DMS53 (cell line): ENCODE results near the gene REEP3.
"Not testable (repeated sequence)": the region's sequence is repeated elsewhere in the genome, so short reads cannot be mapped to it uniquely, and the experiment has no call there.

Source experiments
- DNase-seq: peaks from one replicate; lab custom pipeline; 2025; lab: John Stamatoyannopoulos, UW

Gene REEP3

DNA sequence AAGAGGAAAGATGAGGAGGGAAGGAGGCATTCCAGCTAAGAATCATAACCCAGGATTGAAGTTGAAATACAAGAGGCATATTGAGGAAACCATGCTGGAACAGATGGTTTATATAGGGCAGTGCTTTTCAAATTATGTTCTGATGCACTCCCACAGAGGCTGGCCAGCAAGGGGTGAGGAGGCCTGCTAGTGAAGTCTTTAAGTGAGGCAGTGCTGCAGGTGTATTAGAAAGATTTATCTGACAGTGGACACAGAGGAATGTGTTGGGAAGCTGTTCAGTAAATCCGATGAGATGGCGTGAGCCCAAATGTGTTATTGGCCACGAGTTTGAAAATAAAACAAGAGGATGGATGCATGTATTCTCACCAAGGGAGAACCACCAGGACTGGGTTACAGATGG lies 28.6 kb downstream of the REEP3 start:
- no peak for DNase-seq

DNA sequence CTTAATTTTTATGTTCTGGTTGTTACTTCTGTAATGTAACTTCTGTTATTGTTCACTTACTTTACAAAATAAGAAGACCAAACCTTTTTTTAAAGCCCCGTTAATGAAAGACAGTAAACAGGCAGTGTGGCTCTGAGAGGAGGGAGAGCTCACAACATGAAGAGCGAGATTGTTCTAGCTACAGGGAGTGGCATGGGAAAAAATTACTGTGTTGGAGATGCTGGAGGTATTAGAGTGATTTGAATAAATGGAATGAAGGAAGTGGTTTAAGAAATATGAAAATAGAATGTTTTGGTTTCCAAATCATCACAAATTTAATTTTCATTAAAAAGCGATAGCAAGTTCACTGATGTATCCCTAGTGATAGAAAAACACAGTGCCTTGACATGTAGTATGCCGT lies 31.8 kb downstream of the REEP3 start:
- DNase-seq: no peak

DNA sequence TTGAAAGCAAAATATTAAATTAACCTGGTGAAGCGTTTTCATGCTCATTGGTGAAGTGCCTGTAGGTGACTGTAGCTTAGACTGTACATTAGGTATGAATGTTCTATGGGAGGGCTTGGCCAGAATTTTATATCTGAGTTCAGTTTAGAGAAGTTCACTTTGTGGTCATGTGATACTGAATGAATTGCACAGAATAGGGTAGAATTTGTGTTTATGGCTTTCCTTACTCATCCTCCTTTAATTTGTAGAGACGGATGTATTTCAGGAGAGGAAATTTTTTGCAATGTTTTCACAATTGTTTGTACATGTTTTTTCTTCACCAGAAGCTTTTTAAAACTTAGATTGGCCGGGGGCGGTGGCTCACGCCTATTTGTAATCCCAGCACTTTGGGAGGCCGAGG lies 32.3 kb downstream of the REEP3 start:
- no peak for DNase-seq

DNA sequence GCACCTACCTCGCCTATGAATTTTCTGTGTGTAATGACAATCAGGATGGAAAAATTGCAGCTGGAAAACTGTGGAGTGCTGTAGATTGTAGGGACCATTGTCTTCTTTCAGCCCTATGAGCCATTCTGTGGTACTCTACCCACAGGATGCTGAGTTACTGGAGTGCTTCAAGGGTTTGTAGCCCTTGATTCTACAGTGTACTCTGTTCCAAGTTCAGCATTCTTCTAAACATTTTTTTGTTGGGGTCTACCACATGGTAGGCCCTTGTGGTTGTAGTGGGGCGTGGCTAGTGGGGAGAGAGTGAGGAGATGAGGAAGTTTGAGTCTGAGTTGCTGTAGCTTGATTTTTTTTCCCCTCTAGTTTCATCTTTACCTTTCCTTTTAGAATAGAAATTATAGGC lies 33.5 kb downstream of the REEP3 start:
- DNase-seq: no peak

DNA sequence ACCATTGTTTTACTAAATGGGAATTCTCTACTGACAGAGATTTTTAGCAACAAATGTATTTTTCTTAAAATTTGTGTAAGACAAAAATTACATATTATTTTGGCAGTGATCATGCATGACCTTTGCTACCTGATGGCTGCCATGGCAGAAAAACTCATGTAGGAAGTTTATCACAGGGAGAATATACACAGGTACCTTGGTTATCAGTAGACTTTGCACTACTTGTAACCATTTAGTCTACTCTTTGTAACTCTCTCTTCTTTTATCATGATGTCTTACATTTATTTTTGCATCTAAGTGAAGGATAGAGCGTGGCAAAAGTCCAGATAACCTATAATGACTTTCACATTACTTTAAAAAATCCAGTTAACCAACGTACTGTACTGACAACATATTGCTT lies 34.1 kb downstream of the REEP3 start:
- DNase-seq: no peak

DNA sequence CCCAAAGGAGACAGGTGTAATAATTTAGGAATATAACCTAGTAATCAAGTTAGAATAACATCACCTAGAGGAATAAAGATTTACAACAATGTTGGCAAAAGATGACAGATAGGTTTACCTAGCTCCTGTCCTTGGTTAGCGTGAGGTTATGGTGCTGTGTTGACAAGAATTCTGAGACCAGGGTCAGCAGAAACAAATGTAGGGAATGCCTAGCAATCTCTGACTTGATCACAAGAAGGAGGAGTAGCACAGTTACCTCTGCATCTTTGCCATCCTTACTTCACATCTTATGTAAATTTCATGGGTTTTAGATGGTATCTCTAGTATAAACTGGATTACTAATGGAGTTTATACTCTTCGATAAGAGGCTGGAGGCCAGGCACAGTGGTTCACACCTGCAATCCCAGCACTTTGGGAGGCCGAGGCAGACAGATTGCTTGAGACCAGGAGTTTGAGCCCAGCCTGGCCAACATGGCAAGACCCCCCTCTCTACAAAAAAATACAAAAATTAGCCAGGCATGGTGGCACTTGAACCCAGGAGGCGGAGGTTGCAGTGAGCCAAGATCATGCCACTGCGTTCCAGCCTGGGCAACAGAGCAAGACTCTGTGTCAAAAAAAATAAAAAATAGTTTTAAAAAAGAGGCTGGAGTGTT lies 37.1 kb downstream of the REEP3 start:
- no peak for DNase-seq

DNA sequence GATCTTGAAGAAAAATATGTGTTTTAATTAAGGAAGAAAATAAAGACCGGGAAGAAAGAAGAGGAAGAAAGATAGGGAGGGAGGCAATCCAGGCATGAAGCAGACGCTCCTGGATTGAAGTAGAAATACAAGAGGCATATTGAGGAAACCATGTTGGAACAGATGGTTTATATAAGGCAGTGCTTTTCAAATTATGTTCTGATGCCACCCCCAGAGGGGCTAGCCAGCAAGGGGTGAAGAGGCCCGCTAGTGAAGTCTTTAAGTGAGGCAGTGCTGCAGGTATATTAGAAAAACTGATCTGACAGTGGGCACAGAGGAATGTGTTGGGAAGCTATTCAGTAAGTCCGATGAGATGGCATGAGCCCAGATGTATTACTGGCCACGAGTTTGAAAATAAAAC lies 40.1 kb downstream of the REEP3 start:
- DNase-seq: no peak

DNA sequence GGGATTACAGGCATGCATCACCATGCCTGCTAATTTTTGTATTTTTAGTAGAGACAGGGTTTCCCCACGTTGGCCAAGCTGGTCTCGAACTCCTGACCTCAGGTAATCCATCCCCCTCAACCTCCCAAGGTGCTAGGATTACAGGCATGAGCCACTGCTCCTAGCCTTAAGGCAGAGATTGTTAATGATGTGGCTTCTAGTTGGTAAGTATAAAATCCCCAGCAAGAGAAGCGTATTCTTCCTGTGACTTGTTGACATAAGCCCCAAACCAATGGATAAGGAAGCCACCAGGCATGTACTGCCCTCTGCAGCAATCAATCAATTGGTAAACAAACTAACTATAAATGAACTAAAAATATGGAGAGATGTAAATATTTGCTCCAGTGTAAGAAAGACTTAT lies 41.2 kb downstream of the REEP3 start:
- no peak for DNase-seq

DNA sequence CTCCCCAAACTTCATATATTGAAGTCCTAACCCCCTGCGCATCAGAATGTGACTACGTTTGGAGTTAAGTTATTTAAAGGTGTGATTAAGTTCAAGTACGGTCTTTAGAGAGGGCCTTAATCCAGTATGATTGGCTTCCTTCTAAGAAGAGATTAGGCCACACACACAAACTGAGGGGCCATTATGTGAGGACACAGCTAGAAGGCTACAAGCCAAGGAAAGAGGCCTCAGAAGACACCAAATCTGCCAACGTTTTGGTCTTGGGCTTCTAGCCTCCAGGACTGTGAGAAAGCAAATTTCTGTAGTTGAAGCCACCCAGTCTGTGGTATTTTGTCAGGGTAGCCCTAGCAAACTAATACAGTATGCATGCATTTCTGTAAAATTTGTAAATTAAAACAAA lies 41.7 kb downstream of the REEP3 start:
- DNase-seq: no peak

DNA sequence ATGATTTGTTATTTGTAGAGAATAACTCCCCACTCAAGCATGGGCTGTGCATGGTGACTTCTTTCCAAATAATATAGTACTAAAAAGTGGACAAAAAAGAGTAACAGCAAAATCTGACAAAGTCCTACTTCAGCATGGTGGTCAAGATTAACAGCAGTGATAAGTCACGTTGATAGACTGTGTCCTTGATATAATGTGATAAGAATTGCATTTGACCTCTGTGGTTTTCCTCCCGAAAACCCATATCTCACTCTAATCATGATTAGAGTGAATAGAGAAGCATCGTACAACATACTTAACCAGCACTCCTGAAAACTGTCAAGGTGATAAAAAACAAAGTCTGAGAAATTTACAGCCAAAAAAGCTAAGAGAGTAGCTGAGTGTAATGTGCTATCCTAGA lies 42.4 kb downstream of the REEP3 start:
- no peak for DNase-seq

DNA sequence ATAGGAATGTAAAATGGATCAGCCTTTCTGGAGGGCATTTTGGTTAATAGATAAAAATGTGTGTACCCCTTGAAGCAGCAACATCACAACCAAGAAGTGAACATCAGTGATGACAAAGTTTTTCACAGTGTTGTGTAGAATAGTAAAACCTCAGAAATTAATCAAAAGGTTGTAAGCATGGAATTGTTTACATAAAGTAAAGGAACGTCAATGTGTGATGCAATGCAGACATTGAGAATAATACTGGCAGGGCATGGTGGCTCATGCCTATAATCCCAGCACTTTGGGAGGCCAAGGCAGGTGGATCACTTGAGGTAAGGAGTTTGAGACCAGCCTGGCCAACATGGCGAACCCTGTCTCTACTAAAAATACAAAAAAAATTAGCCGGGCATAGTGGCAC lies 43.5 kb downstream of the REEP3 start:
- DNase-seq: not testable (repeated sequence)

DNA sequence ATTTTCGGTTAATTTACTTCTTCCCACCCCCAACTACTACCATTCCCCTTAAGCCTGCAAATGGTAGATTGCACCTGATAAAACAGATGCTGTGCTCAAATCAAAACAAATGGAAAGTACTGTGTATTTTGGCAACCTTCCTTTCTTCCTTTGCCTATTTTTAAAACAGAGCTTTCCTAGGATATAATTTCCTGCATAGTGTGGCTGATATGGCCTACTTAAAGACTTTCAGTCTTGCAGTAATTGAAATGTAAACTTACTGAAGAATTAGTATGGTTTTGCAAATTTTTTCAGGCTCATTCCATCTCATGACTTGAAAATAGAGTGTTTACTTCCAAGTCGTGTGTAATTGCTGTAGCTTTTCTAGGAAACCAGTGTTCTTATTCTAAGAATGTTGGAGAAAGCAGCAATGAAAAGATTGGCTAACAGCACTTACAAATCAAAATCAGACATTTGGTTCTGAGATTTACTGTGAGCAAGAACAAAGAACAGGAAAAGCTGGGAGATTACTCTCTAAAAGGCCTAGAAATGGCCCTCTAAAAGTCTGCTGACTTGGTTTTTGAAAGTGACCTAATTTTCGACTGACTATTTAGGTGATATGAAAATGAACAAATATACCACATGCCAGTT lies 52.0 kb downstream of the REEP3 start:
- DNase-seq: no peak

DNA sequence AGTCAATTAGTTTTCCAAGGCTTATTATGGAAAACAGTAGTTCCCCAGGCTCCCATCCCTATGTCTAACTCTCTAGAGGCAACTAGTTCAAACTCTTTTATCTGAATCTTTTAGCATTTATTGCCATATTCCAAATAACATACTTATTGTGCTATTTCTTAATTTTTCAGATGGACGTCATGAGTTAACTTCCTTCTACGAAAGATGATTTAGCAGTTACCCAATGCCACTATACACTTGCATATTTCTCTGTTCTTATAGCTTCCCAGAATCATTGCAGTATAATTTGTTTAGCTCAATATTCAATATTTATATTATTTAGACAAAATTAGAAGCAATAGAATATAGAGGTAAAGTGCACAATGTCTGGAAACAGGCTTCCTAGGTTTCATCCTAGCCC lies 52.8 kb downstream of the REEP3 start:
- no peak for DNase-seq

DNA sequence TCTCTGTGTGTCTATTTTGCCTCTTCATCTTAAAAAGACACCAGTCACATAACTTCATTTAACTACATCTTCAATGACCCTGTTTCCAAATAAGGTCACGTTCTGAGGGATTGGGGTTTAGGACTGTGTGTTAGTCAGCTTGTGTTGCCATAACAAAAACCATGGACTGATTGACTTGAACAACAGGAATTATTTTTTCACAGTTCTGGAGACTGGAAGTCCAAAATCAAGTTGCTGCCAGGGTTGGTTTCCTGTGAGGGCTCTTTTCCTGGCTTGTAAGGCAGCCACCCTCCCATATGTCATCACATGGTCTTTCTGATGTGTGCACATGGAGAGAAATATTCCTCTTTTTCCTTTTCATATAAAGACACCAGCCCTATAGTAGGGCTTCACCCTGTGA lies 55.3 kb downstream of the REEP3 start:
- DNase-seq: no peak

DNA sequence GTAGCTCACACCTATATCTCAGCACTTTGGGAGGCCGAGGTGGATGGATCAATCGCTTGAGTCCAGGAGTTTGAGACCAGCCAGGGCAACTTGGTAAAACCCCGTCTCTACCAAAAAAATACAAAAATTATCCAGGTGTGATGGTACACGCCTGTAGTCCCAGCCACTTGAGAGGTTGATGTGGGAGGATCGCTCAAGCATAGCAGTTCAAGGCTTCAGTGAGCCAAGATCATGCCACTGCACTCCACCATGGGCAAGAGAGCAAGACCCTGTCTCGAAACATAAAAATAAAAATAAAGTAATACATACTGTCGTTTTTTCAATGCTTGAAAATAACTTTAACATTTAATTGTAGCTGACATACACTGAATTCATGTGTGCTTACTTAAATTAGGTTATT lies 57.3 kb downstream of the REEP3 start:
- DNase-seq: no peak

DNA sequence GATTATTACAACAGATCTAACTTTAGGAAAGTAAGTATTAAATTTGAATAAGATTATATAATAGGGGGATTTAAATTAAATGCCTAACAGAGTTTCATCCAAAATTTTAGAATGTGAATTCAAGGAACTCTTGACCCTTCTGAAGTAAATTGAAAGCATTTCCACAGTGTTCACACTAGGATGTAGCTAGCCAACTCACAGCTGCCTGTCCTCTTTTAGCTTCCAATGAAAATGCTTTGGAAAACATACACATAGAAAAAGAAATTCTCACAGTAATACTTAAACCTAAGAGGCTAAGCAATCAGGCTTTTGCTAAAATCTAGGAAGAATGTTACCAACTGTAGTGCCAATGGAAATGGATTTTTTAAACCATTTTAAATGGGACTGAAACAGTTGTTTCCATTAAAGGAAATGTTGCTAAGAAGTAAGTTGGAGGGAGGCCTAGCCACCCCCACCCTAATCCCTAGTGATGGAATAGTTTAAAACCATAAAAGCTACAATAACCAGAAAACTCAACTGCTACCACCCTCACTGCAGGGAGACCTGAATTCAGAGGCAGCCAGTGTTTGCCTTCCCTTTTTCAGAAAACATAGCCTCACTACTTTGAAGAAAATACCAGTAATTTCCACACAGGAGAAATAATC lies 58.3 kb downstream of the REEP3 start:
- DNase-seq: no peak

DNA sequence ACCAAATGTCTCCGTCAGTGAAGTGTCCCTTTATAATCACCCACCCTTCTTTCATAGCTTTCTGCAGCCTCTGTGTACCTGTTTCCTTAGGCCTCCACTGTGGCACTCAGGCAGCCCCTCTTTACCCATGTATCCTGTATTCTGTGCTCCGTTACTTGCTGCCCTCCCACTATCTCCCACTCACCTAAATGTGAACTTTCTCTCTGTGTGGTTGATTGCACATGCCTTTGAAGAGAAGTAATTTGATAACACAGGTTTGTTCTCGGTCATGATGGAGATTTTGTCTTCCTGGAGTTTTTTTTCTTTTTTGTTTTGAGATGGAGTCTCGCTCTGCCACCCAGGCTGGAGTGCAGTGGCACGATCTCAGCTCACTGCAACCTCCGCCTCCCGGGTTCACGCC lies 61.5 kb downstream of the REEP3 start:
- no peak for DNase-seq

DNA sequence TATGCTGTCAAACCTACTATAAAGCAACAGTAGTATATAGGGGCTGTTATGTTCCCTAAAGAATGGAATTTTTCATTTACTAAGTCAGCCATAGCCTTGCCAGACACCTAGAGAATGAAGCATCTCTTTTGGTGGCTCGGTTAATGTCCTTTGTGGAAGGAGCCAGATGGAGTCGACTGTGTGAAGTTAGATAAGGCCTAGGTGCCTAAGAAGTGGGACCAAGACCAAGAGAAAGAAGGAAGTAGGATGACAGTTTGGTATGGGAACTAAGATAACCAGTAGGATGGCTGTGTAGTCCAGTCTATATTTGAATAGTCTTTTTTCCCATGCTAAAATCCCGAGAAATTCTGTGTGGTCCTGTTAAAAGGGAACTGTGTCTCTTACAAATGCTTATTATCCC lies 62.2 kb downstream of the REEP3 start:
- no peak for DNase-seq

DNA sequence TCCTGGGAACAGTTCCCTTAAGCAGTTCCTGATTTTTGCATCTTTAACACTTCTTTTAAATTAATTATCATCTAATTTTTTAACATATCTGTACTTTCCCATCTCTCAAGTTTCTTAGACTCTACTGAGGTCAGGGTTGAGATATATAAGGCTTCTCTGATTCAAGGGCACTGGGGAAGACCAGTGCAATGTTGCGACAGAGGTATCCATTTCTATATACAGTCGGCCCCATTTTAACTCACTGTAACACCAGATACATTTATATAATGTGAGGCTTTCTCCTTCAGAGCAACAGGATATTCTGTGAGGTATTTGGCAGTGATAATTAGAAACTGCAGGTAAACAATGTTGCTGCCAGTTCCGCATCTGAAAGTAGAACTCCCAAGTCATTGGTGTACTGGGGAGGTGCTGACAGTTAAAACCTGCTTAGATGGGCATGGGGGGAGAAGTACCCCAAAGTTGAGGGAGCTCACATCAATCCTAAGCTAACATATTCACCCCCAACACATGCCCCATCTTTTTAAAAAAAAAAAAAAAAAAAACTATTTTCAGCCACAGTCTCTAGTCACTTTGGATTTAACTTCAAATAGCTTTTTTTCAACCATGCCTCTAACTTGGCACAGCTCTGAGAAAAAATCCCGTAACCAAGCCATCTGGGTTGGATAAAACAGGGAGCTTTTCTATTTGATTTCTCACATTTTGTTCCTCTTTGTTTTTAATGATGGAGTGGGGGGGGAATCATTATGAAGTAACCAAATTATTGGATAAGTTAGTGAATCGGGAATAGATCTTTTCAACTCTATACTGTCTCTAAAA lies 62.9 kb downstream of the REEP3 start:
- no peak for DNase-seq

DNA sequence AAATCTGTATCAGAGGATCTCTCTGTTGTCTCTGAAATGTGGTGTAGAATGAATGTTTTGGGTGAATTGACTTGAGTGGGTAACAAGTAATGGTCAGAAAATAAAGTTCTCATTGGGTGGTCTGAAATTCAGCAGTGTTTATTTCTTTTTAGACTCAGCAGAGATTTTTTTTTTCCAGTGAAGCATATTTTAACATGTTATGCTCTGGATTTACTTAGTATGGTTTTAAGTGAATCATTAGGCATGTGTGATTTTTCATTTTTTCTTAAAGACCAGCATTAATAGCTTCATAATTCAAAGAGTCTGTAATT lies 63.5 kb downstream of the REEP3 start:
- no peak for DNase-seq

DNA sequence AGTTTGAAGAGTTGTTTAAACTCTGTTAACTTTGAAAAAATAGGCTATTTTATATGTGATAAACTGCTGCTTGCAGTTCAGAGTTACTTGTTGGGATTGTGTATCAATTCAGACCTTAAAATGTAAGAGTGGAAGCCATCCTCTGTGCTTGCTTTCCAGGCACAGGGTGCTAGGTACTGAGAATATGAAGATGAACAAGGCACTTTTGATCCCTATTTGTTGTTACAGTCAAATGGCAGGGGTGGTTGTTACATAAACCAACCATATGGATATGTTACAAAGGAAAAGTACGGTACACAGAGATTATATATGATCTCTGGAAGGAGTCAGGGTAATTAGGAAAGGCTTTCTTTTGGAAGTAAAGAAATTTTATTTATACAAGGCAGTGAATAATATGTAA lies 63.8 kb downstream of the REEP3 start:
- DNase-seq: peak; percentile 7

DNA sequence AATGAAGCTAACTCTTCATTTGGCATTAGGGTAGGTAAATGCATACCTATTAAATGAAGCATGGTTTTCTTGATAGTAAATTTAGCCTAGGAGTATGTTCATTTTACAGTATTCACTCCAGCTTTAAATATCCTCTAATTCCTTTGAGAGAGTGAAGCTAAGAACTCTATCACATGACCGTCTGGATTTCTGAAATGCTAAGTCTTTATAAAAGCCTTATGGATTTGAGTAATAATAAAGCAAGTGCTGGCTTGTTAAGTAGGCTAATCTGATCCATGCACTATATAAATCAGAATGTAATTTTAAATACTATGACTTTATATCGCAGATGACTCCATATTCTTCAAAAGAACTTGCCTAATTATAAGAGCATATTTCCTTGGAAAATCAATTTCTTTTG lies 64.8 kb downstream of the REEP3 start:
- DNase-seq: no peak

DNA sequence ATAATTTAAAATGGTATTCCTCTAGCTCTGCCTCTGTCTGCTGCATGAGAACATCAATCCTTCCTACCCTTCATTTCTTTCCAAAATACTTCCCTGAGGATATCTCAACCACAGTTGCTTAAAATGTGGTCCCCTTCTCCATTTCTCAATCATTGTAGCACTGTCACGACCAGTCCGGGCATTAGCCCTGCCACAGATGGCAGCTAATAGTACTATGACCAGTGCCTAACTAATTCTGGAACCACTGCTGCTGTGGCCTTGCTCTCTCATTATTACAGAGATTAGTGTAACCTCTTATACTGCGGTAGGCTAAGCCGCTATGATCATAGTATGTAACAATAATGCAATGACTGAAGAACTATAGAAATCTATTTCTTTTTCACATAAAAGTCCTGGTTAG lies 66.0 kb downstream of the REEP3 start:
- peak; percentile 10 for DNase-seq
